ENCODE results near the gene ALK.

The ALK gene

DNA sequence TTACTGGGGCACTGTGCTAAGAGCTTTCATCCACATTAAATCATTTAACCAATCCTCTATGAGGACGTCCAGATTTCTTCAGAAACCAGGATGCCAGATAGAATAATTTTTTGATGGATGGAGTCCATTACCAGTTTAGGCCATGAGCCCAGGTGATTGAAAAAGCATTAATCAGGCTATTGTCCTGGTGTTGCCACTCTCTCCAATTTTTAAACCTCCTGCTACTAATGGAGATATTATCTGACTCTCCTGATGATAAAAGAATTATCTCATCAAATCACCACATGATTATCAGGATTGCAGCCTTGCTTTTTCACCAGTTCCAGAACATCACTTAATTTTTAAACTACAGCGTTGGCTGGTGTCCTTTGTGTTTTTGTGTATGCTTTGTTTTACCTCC lies 404.0 kb downstream of the ALK start:
- no peak for DNase-seq (ENCODE audit: low read depth)
- no peak for TF ChIP-seq MAX (IDR thresholded peaks at IDR 0.05; ENCODE audit: low read depth, low read length)
- H3K4me3 ChIP-seq (ENCODE audit: low read depth, low read length) = no peak overlapping the region

- H3K4me3 ChIP-seq (ENCODE audit: low read depth, low read length) = no peak overlapping the region
- DNase-seq (ENCODE audit: low read depth) = no peak
- TF ChIP-seq MYC (IDR thresholded peaks at IDR 0.05; ENCODE audit: low read depth, low read length) = no peak
- no peak for TF ChIP-seq CTCF (IDR thresholded peaks at IDR 0.05; ENCODE audit: low read depth, low read length)
- TF ChIP-seq POLR2A (IDR thresholded peaks at IDR 0.05; ENCODE audit: extremely low read depth, insufficient read length) = no peak
- no peak for TF ChIP-seq MAX (IDR thresholded peaks at IDR 0.05; ENCODE audit: low read depth, low read length)
Measured at GRCh38 chr2:29516767-29517166, 404.6 kb downstream of the ALK start.

GRCh38 chr2:29509878-29510277 lies 411.5 kb downstream of the ALK start:
- DNase-seq (ENCODE audit: low read depth) = no peak
- no peak for TF ChIP-seq MAX (IDR thresholded peaks at IDR 0.05; ENCODE audit: low read depth, low read length)
- TF ChIP-seq POLR2A (IDR thresholded peaks at IDR 0.05; ENCODE audit: extremely low read depth, insufficient read length) = no peak
- TF ChIP-seq MYC (IDR thresholded peaks at IDR 0.05; ENCODE audit: low read depth, low read length) = no peak
- TF ChIP-seq CTCF (IDR thresholded peaks at IDR 0.05; ENCODE audit: low read depth, low read length) = no peak
- H3K4me3 ChIP-seq (ENCODE audit: low read depth, low read length) = no peak overlapping the region

GRCh38 chr2:29509397-29509796 lies 412.0 kb downstream of the ALK start:
- no peak for TF ChIP-seq POLR2A (IDR thresholded peaks at IDR 0.05; ENCODE audit: extremely low read depth, insufficient read length)
- no peak for TF ChIP-seq MYC (IDR thresholded peaks at IDR 0.05; ENCODE audit: low read depth, low read length)
- no peak for TF ChIP-seq CTCF (IDR thresholded peaks at IDR 0.05; ENCODE audit: low read depth, low read length)
- no peak for TF ChIP-seq MAX (IDR thresholded peaks at IDR 0.05; ENCODE audit: low read depth, low read length)
- DNase-seq (ENCODE audit: low read depth) = no peak
- no peak overlapping the region for H3K4me3 ChIP-seq (ENCODE audit: low read depth, low read length)

DNA sequence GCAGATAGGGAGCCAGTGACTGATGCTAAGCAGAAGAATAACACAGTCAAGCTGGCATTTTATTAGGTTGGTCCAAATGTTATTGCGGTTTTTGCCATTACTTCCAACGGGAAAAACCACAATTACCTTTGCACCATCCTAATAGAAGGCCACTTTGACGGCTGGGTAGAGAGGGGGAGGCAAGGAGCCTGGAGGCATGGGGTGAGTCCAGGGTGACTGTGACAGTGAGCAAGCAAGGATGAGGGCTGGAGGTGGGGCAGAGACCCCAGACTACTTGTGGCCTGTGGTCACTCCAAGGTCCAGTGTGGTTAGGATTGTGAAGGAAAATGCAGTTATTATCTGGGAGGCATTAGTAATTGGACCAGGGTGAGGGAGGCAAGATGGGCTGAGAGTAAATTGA lies 416.6 kb downstream of the ALK start:
- no peak for DNase-seq (ENCODE audit: low read depth)
- H3K4me3 ChIP-seq (ENCODE audit: low read depth, low read length) = no peak overlapping the region
- TF ChIP-seq CTCF (IDR thresholded peaks at IDR 0.05; ENCODE audit: low read depth, low read length) (no peak), POLR2A (IDR thresholded peaks at IDR 0.05; ENCODE audit: extremely low read depth, insufficient read length) (no peak), MYC (IDR thresholded peaks at IDR 0.05; ENCODE audit: low read depth, low read length) (no peak), MAX (IDR thresholded peaks at IDR 0.05; ENCODE audit: low read depth, low read length) (no peak)

- DNase-seq (ENCODE audit: low read depth) = no peak
- H3K4me3 ChIP-seq (ENCODE audit: low read depth, low read length) = no peak overlapping the region
- TF ChIP-seq MAX (IDR thresholded peaks at IDR 0.05; ENCODE audit: low read depth, low read length) (no peak), CTCF (IDR thresholded peaks at IDR 0.05; ENCODE audit: low read depth, low read length) (no peak), POLR2A (IDR thresholded peaks at IDR 0.05; ENCODE audit: extremely low read depth, insufficient read length) (no peak), MYC (IDR thresholded peaks at IDR 0.05; ENCODE audit: low read depth, low read length) (no peak)
Measured at GRCh38 chr2:29502460-29502911, 418.9 kb downstream of the ALK start.

All from NB4 (cell line).